B cell (primary cell): ENCODE data around the gene LDLRAD1.

Experiments
- EZH2 ChIP-seq: IDR thresholded peaks from 2 replicates; pipeline ENCODE4 v1.6.1; 2012; ENCODE audit warnings: borderline replicate concordance, low read depth, mild to moderate bottlenecking, moderate library complexity, low read length; ENCODE audit not compliant: insufficient read depth, poor library complexity, severe bottlenecking
- TF ChIP-seq, protein P1 (sequence below): fragments of 200-600 bp; IDR thresholded peaks from one replicate; pipeline ENCODE4 v1.8.0; 2022; ENCODE audit warnings: antibody characterized with exemption, mild to moderate bottlenecking

DNA sequence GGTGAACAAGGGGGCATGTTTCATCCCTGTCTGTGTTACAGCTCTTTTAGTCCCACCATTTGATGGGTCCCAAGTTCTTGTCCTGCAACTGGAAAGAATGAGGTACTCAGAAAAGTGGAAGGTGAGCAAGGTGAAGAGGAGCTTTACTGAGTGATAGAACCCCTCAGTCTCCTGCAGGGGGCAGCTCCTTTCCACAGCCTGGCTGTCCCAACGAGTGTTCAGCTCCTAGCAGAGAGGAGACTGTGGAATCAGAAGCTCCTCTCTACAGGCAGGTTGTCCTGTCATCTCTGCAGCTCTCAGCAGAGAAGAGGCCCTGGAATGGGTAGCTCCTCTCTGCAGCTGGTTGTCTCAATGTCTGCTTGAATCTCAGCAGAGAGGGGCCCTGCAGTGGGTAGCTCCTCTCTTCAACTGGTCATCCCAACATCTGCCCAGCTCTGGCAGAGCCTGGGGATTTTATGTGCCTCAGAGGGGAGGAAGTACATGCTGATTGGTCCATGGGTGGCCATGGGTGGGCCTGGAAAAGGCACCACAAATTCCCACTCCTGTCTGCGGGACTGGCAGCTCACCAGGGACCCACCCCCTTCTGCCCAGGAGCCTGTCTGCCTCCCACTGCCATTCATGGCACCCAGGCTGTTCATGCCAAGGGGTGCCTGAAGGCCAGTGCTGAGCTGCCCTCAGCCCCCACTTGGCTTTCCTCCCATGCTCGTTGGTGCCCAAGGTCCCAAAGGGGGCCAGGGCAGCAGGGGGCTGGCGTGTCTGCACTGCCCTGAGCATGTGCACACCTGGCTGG lies 25.7 kb downstream of the LDLRAD1 start:
- TF ChIP-seq, protein P1, sequence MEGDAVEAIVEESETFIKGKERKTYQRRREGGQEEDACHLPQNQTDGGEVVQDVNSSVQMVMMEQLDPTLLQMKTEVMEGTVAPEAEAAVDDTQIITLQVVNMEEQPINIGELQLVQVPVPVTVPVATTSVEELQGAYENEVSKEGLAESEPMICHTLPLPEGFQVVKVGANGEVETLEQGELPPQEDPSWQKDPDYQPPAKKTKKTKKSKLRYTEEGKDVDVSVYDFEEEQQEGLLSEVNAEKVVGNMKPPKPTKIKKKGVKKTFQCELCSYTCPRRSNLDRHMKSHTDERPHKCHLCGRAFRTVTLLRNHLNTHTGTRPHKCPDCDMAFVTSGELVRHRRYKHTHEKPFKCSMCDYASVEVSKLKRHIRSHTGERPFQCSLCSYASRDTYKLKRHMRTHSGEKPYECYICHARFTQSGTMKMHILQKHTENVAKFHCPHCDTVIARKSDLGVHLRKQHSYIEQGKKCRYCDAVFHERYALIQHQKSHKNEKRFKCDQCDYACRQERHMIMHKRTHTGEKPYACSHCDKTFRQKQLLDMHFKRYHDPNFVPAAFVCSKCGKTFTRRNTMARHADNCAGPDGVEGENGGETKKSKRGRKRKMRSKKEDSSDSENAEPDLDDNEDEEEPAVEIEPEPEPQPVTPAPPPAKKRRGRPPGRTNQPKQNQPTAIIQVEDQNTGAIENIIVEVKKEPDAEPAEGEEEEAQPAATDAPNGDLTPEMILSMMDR, result no peak
- no peak for TF ChIP-seq EZH2
